Myocyte (in vitro differentiated cells): ENCODE data around the gene PLCB1. TPM values are rescaled to one million over a fixed set of nuclear protein-coding genes. Genes with fewer than 3 reads are reported as not detected.
A peak's percentile ranks its signal among the peaks of the same experiment; 100 is the strongest.
"Not testable (repeated sequence)": the region's sequence is repeated elsewhere in the genome, so short reads cannot be mapped to it uniquely, and the experiment has no call there.

Experiments
- DNase-seq: peaks from one replicate; pipeline ENCODE4 v3.0.0-alpha.2; 2012; ENCODE audit warnings: low read depth
- total RNA-seq: library from RNA; depleted of rRNA; stranded (reverse); fragments of >200 nt; gene quantifications from 2 replicates; pipeline ENCODE4 v1.2.3, GENCODE V29; 2014

Gene PLCB1
- total RNA-seq, 1 donor from 2014 or later = 0.29 TPM

- DNase-seq = no peak
Observed at GRCh38 chr20:8363970-8364733, 232.1 kb downstream of the PLCB1 start.

- no peak for DNase-seq
Observed at GRCh38 chr20:8364734-8365078, 232.6 kb downstream of the PLCB1 start.

DNA sequence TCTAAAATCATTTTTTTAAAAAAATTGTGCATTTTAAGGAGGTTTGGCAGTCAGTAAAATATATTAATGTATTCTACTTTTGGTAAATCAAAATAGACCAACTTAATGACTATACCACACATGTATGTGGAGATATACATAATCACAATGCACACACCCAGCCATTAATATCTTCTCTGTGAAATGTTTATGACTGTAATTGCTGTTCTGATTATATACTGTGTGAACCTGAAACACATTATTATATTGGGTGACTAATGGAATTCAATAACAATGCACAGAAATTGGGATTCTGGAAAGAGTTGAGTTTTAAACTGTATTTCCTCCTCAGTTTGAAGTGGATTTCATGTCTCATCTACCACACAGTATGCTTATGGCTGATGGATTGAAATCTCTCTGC lies 233.6 kb downstream of the PLCB1 start:
- no peak for DNase-seq

DNA sequence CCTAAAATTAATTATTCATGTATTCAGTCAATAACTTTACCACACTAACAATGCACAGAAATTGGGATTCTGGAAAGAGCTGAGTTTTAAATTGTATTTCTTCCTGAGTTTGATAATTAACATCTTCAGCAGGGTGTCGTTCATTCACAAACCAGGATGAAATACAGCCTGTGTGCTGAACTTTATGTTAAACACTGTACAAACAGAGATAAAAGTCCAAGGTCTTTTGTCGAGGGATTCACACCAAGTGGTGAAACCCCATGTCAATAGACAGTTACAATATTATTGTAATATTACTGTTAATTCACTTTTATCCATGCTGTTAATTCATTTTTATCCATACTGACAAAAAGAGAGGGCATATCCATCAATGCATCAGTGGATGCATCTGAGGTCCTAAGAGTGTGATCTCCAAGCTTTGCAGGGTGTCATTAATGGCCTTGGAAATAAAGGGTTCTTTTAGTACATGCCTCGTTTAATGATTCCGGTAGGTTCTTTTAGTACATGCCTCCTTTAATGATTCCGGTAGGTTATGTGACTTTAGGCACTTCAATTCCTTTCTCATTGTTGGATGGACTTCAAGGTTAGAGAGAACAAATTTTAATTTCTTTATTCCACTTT lies 234.3 kb downstream of the PLCB1 start:
- DNase-seq = no peak

GRCh38 chr20:8367689-8368088 lies 235.6 kb downstream of the PLCB1 start:
- no peak for DNase-seq

GRCh38 chr20:8368670-8369069 lies 236.6 kb downstream of the PLCB1 start:
- DNase-seq = no peak

GRCh38 chr20:8369311-8369710 lies 237.2 kb downstream of the PLCB1 start:
- DNase-seq = no peak

GRCh38 chr20:8370774-8371173 lies 238.7 kb downstream of the PLCB1 start:
- DNase-seq = no peak

GRCh38 chr20:8372824-8373380 lies 240.8 kb downstream of the PLCB1 start:
- no peak for DNase-seq

DNA sequence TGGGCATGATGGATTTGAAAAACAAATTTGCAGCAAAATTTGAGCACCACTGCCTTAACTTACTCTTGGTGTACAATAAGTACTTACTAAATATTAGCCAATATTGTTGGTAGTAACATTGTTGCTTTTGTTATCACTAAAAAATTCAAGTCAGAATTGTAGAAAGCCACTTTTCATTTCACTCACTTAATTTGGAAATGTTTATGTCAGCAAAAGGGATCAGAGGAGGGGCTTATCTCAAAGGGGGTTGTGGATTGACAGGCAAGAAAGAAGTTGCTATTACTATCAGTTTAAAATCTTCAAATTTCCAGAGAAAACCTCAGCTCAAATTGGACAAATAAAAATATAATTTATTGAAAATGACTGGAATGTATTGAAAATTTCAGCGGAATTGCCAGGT lies 241.5 kb downstream of the PLCB1 start:
- no peak for DNase-seq

DNA sequence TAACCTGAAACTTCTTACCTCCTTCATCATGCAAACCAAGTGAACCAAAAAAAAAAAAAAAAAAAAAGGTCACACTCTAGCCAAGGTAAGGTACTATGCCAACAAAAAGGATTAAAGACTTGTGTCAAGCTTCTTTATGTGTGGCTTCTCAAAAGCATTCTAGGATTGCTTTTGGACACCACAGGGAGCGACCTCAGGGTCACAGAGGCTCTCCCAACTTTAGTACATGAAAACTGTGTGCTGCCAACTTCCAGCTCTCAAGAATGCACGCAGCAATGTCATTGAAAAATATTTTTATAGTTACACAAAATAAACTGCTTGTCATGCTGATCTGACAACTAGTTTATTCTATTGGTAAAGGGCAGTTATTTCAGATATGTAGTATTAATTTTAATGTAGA lies 243.8 kb downstream of the PLCB1 start:
- no peak for DNase-seq

DNA sequence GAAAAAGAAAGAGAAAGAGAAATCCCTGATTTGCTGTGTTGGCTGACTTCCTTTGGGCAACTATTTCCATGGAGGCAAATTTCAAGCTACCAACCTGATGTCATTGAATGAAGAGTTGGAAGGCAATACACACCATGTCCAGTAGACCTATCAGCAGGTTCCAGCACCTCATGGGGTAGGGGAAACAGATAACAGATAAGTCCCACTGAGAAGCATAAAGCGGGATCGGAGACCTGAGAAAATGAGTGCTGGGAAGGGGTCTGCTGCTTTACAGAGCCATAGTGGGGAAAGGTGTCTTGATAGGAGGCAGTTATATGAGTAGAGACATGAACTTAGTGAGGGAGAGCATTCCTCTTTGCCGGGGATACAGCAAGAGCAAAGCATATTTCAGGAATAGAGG lies 244.9 kb downstream of the PLCB1 start:
- DNase-seq = no peak

- not testable (repeated sequence) for DNase-seq
Observed at GRCh38 chr20:8379125-8379524, 247.1 kb downstream of the PLCB1 start.

GRCh38 chr20:8385247-8385646 lies 253.2 kb downstream of the PLCB1 start:
- peak; percentile 7 for DNase-seq

- no peak for DNase-seq
Observed at GRCh38 chr20:8386991-8387390, 254.9 kb downstream of the PLCB1 start.

DNA sequence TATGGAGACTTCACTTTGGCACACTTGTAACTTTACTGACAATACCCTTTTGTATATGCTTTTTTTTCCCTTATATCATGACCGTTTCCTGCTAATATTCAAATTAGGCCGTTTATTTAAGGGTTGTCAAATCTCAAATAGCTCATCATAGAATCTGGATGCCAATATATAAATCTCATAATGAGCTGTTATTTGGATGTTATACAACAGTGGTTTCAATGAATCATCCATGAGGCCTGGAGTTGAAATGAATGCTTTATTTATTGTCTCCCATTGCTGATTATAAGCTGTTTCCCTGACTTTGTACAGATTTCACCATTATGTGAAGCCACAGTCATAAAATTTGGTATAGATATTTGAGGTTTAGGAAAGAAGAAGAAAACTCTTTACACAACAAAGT lies 256.1 kb downstream of the PLCB1 start:
- no peak for DNase-seq

DNA sequence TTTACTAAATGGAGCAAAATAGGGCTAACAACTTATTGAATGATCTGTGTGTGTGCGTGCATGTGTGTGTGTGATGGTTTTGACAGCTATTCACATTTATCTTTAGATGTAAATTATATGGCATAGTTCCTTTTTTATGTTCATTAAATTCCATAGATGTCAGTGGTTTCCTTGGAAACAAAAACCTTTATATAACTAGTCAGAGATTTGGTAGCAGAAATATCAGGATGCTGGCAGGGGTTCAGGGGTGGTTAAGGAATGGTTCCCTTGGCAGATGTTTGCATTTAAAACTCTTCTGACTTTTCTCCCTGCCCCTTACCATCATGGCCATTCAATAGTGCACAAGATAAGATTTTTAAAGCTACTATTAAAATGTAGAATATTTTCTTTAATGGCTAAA lies 256.6 kb downstream of the PLCB1 start:
- no peak for DNase-seq

DNA sequence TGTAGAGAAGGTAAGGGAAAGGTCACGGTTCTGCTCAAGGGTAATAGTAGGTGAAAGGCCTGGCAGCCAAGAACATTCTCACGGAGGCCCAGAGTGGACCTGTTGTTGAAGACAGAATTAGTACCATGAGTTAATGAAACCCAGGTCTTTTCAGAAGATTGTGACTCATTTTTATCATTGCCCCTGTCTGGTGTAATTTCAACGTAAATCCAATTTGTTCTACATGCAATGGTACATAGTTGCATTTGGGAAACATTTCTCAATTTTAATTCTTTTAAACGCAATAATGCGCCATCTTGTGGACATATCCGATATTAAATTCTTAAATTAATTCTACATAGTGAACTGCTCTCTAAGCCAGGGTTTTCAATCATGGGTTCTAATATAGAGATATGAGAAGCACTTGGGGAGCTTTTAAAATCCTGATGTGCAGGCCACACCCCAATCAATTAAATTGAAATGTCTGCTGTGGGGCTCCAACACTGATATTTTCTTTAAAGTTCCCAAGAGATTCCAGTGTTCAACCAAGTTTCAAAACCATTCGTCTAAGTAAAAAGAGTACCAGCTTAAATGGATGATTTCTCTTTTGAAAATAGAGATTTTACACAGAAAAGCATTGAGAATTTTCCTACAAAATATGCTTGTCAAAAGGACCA lies 257.4 kb downstream of the PLCB1 start:
- peak; percentile 44 for DNase-seq

DNA sequence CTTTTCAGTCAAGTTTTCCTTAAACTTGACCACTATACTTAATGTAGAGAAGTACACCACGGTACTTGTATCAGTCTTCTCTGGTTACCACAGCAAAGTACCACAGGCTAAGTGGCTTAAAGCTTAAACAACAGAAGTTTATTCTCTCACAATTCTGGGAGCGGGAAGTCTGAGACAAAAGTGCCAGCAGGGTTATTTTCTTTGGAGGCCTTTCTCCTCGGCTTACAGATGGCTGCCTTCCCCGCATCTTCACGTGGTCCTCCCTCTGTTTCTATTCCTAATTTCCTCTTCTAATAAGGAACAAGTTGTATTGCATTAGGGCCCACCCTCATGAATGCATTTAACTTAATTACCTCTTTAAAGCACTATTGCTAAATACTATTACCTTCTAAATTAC lies 258.0 kb downstream of the PLCB1 start:
- no peak for DNase-seq

- no peak for DNase-seq
Observed at GRCh38 chr20:8390500-8390899, 258.4 kb downstream of the PLCB1 start.

DNA sequence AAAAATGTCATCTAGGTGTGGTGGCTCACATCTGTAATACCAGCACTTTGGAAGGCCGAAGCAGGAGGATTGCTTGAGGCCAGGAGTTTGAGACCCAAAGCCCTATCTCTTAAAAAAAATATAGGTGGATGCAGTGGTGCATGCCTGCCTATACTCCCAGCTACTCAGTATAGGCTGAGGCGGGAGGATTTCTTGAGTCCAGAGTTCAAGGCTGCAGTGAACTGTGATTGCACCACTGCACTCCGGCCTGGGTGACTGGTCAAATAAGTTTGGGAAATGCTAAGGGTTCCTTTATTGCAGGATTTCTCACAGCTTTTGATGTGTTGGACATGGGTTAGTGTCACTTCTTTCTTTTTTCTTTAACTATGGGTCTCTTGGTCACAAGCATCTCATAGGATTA lies 261.3 kb downstream of the PLCB1 start:
- no peak for DNase-seq

- no peak for DNase-seq
Observed at GRCh38 chr20:8394308-8394945, 262.4 kb downstream of the PLCB1 start.
